OCI-LY3 (cell line): ENCODE measurements around the gene CDR2.

Experiments used
- CTCF ChIP-seq: fragments of 200-600, 300-600 bp; sonication (generic); IDR thresholded peaks from 2 replicates; pipeline ENCODE4 v1.5.1; 2014; ENCODE audit warnings: antibody characterized with exemption, low read length, low read depth
- EZH2phosphoT487 ChIP-seq: fragments of 200-600 bp; shearing (Covaris generic); IDR thresholded peaks from 2 replicates; pipeline ENCODE4 v1.6.1; 2018; ENCODE audit warnings: antibody characterized with exemption, mixed run types, low read depth

DNA sequence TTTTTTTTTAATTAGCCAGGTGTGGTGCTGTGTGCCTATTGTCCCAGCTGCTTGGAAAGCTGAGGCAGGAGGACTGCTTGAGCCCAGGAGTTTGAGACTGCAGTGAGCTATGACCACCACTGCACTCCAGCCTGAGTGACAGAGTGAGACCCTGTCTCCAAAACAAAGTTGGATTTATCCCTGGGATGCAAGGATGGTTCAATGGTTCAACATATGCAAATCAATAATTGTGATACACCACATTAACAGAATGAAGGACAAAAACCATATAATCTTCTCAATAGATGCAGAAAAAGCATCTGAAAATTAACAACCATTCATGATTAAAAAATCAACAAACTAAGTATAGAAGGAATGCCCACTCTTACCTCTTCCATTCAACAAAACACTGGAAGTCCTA lies 33.5 kb downstream of the CDR2 start:
- TF ChIP-seq CTCF (no peak), EZH2phosphoT487 (no peak)
